Measurements from ENCODE around the gene ZNF780B.
"Not testable (repeated sequence)": the region's sequence is repeated elsewhere in the genome, so short reads cannot be mapped to it uniquely, and the experiment has no call there.

Gene ZNF780B

GRCh38 chr19:40055832-40056504 lies at the start of gene ZNF780B:
ZNF780B (minus strand) TSS chr19:40056231; CDS start chr19:40050332, 5,899 bp downstream.
- no peak for DNase-seq (ENCODE audit: low read depth, low spot score)

- DNase-seq (ENCODE audit: low read depth, low spot score) = no peak
Measured at GRCh38 chr19:40104754-40105153, 48.7 kb upstream of the ZNF780B start.

GRCh38 chr19:40103600-40103999 lies 47.6 kb upstream of the ZNF780B start:
- no peak for DNase-seq (ENCODE audit: low read depth, low spot score)

- DNase-seq (ENCODE audit: low read depth, low spot score) = no peak
Measured at GRCh38 chr19:40101813-40102212, 45.8 kb upstream of the ZNF780B start.

- no peak for DNase-seq (ENCODE audit: low read depth, low spot score)
Measured at GRCh38 chr19:40093416-40093815, 37.4 kb upstream of the ZNF780B start.

- no peak for DNase-seq (ENCODE audit: low read depth, low spot score)
Measured at GRCh38 chr19:40091205-40092129, 35.4 kb upstream of the ZNF780B start.

GRCh38 chr19:40090241-40091204 lies 34.5 kb upstream of the ZNF780B start, which contains the start of gene ZNF780A:
ZNF780A (minus strand) TSS chr19:40090943; CDS start chr19:40084753, 6,190 bp downstream.
- peak; percentile 17 for DNase-seq (ENCODE audit: low read depth, low spot score)

- DNase-seq (ENCODE audit: low read depth, low spot score) = no peak
Measured at GRCh38 chr19:40089462-40089861, 33.4 kb upstream of the ZNF780B start.

- no peak for DNase-seq (ENCODE audit: low read depth, low spot score)
Measured at GRCh38 chr19:40088299-40089047, 32.4 kb upstream of the ZNF780B start.

GRCh38 chr19:40084948-40085347 lies 28.9 kb upstream of the ZNF780B start:
- DNase-seq (ENCODE audit: low read depth, low spot score) = no peak

- no peak for DNase-seq (ENCODE audit: low read depth, low spot score)
Measured at GRCh38 chr19:40081411-40081810, 25.4 kb upstream of the ZNF780B start.

- no peak for DNase-seq (ENCODE audit: low read depth, low spot score)
Measured at GRCh38 chr19:40080289-40080688, 24.3 kb upstream of the ZNF780B start.

GRCh38 chr19:40078377-40078776 lies 22.3 kb upstream of the ZNF780B start:
- no peak for DNase-seq (ENCODE audit: low read depth, low spot score)

GRCh38 chr19:40070058-40070457 lies 14.0 kb upstream of the ZNF780B start:
- no peak for DNase-seq (ENCODE audit: low read depth, low spot score)

- DNase-seq (ENCODE audit: low read depth, low spot score) = no peak
Measured at GRCh38 chr19:40059624-40060023, 3.6 kb upstream of the ZNF780B start.

- DNase-seq (ENCODE audit: low read depth, low spot score) = no peak
Measured at GRCh38 chr19:40057166-40057565, 1.1 kb upstream of the ZNF780B start.

GRCh38 chr19:40056505-40056904 lies 474 bp upstream of the ZNF780B start:
- DNase-seq (ENCODE audit: low read depth, low spot score) = no peak

- no peak for DNase-seq (ENCODE audit: low read depth, low spot score)
Measured at GRCh38 chr19:40055049-40055448, 982 bp downstream of the ZNF780B start.

- DNase-seq (ENCODE audit: low read depth, low spot score) = no peak
Measured at GRCh38 chr19:40054632-40055031, 1.4 kb downstream of the ZNF780B start.

- no peak for DNase-seq (ENCODE audit: low read depth, low spot score)
Measured at GRCh38 chr19:40053491-40053890, 2.5 kb downstream of the ZNF780B start.

- DNase-seq (ENCODE audit: low read depth, low spot score) = not testable (repeated sequence)
Measured at GRCh38 chr19:40041718-40042117, 14.3 kb downstream of the ZNF780B start.

All from smooth muscle cell of the brain vasculature (primary cell).